HCT116 (cell line): ENCODE data around the gene NXT1. TPM values are rescaled to one million over a fixed set of nuclear protein-coding genes. Genes with fewer than 3 reads are reported as not detected.

ENCODE experiments used
- ATAC-seq: fragments of 200-7000 bp; cut with Tn5 transposase; 2 replicates; pipeline ENCODE4 v1.9.1; 2020; ENCODE audit warnings: mild to moderate bottlenecking, moderate library complexity
- BruUV-seq: library from RNA; stranded (reverse); fragments of 400-500 nt; replicated peaks from 2 replicates; lab custom pipeline; 2021; lab: Mats Ljungman, UMichigan
- CTCF ChIA-PET: fragments of 300-600 bp; sonication (Branson Sonifier 250); formaldehyde crosslinking; loops from one replicate; lab custom pipeline; 2021; ENCODE audit warnings: antibody characterized with exemption; lab: Charles Lee
- POLR2A ChIA-PET: fragments of 300-600, 350-600 bp; sonication (Branson Sonifier 250); formaldehyde crosslinking; loops from one replicate; lab custom pipeline; 2021; ENCODE audit warnings: antibody characterized with exemption; lab: Charles Lee
- RAD21 ChIA-PET, 2 experiments: fragments of 300-600 bp; sonication (Branson Sonifier 250); formaldehyde crosslinking; loops; one replicate each; lab custom pipeline; 2023; ENCODE audit warnings: low total read pairs in 2 of 2; ENCODE audit not compliant: uncharacterized antibody in 2 of 2, unreplicated experiment in 2 of 2, low non-redundant PET in 1 of 2; lab: Charles Lee
- DNase-seq: peaks from one replicate; pipeline ENCODE4 v3.0.0-alpha.2; 2010; ENCODE audit warnings: low read depth, low spot score
- H2AFZ ChIP-seq: fragments of 200-600 bp; shearing (Covaris generic), sonication (generic); 2 replicates; pipeline ENCODE4 v1.6.1; 2017; ENCODE audit warnings: low read depth, mixed run types, mixed read lengths, antibody characterized with exemption, low read length; ENCODE audit not compliant: poor library complexity, severe bottlenecking
- H3K27ac ChIP-seq: 2 replicates; pipeline ENCODE4 v1.5.1; 2012; ENCODE audit warnings: low read depth, low read length
- H3K27me3 ChIP-seq: fragments of 200-600 bp; sonication (generic); 2 replicates; pipeline ENCODE4 v1.6.1; 2016; ENCODE audit warnings: mixed run types, low read length, mixed read lengths; ENCODE audit not compliant: insufficient read depth
- H3K36me3 ChIP-seq, 2 experiments: fragments of 200-500 bp in 1 of 2; fragments of 200-600 bp in 1 of 2; sonication (Bioruptor generic) in 1 of 2; sonication (generic) in 1 of 2; 2 replicates each; pipeline versions ENCODE4 v1.5.1 to v1.6.1; 2014 to 2016; ENCODE audit warnings: low read length in 2 of 2, inconsistent platforms in 1 of 2, mixed read lengths in 1 of 2, mixed run types in 1 of 2; ENCODE audit not compliant: insufficient read depth in 2 of 2, control insufficient read depth in 1 of 2
- H3K4me1 ChIP-seq, 2 experiments: fragments of 200-600 bp in 1 of 2; sonication (generic) in 1 of 2; 2 replicates each; pipeline versions ENCODE4 v1.5.1 to v1.6.1; 2012 to 2017; ENCODE audit warnings: low read length in 2 of 2, inconsistent platforms in 1 of 2, mild to moderate bottlenecking in 1 of 2, mixed read lengths in 1 of 2, mixed run types in 1 of 2, moderate library complexity in 1 of 2; ENCODE audit not compliant: insufficient read depth in 2 of 2, control insufficient read depth in 1 of 2
- H3K4me2 ChIP-seq: fragments of 200-600 bp; sonication (generic); 2 replicates; pipeline ENCODE4 v1.6.1; 2017; ENCODE audit warnings: mixed run types, low read length, mixed read lengths
- H3K4me3 ChIP-seq, 2 experiments: fragments of 200-600 bp in 1 of 2; sonication (generic) in 1 of 2; replicated peaks in 1 of 2; 2 replicates each; pipeline ENCODE4 v1.5.1; 2011 to 2016; ENCODE audit warnings: low read length in 2 of 2, control low read depth in 1 of 2, low read depth in 1 of 2, mild to moderate bottlenecking in 1 of 2, mixed read lengths in 1 of 2, mixed run types in 1 of 2
- H3K79me2 ChIP-seq: fragments of 200-600 bp; sonication (generic); 2 replicates; pipeline ENCODE4 v1.6.1; 2017; ENCODE audit warnings: mild to moderate bottlenecking, mixed run types, low read length, moderate library complexity, mixed read lengths; ENCODE audit not compliant: insufficient read depth
- H3K9ac ChIP-seq: fragments of 200-600 bp; sonication (generic); 2 replicates; pipeline ENCODE4 v1.6.1; 2016; ENCODE audit warnings: low read length, mixed read lengths
- H3K9me2 ChIP-seq: fragments of 200-600 bp; sonication (generic), shearing (Covaris generic); 2 replicates; pipeline ENCODE4 v1.6.1; 2017; ENCODE audit warnings: mixed run types, mild to moderate bottlenecking, moderate library complexity; ENCODE audit not compliant: insufficient read depth
- H3K9me3 ChIP-seq, 2 experiments: fragments of 200-500 bp in 1 of 2; fragments of 200-600 bp in 1 of 2; sonication (Bioruptor generic) in 1 of 2; sonication (generic) in 1 of 2; 2 replicates each; pipeline ENCODE4 v1.6.1; 2014 to 2017; ENCODE audit warnings: low read length in 2 of 2, mixed read lengths in 2 of 2, inconsistent platforms in 1 of 2, low read depth in 1 of 2, mild to moderate bottlenecking in 1 of 2, mixed run types in 1 of 2, moderate library complexity in 1 of 2; ENCODE audit not compliant: control insufficient read depth in 1 of 2, insufficient read depth in 1 of 2
- H4K20me1 ChIP-seq: fragments of 200-600 bp; sonication (generic), shearing (Covaris generic); 2 replicates; pipeline ENCODE4 v1.6.1; 2017; ENCODE audit warnings: mixed run types, mild to moderate bottlenecking, moderate library complexity; ENCODE audit not compliant: insufficient read depth
- ATF3 ChIP-seq: IDR thresholded peaks from 2 replicates; pipeline ENCODE4 v1.6.1; 2012
- CBX3 ChIP-seq: IDR thresholded peaks from 2 replicates; pipeline ENCODE4 v1.6.1; 2012; ENCODE audit warnings: low read depth
- CEBPB ChIP-seq: IDR thresholded peaks from 2 replicates; pipeline ENCODE4 v1.6.1; 2012; ENCODE audit warnings: low read depth
- CTCF ChIP-seq, 3 experiments: fragments of 200-600 bp in 1 of 3; sonication (generic) in 1 of 3; IDR thresholded peaks in 2 of 3; conservative IDR thresholded peaks in 1 of 3; 2 replicates each; pipeline ENCODE4 v1.5.1; 2012 to 2017; ENCODE audit warnings: low read depth in 2 of 3, low read length in 2 of 3, antibody characterized with exemption in 1 of 3, borderline replicate concordance in 1 of 3, control low read depth in 1 of 3, mild to moderate bottlenecking in 1 of 3, mixed read lengths in 1 of 3, mixed run types in 1 of 3, moderate library complexity in 1 of 3; ENCODE audit not compliant: insufficient read depth in 1 of 3
- EGR1 ChIP-seq: IDR thresholded peaks from 2 replicates; pipeline ENCODE4 v1.6.1; 2012; ENCODE audit warnings: low read depth
- ELF1 ChIP-seq: IDR thresholded peaks from 2 replicates; pipeline ENCODE4 v1.6.1; 2012; ENCODE audit warnings: low read depth, borderline replicate concordance
- EZH2 ChIP-seq: fragments of 200-600 bp; sonication (generic); IDR thresholded peaks from 2 replicates; pipeline ENCODE4 v1.6.1; 2017; ENCODE audit warnings: antibody characterized with exemption, mixed run types
- EZH2phosphoT487 ChIP-seq: fragments of 200-600 bp; IDR thresholded peaks from 2 replicates; pipeline ENCODE4 v1.6.1; 2018; ENCODE audit warnings: antibody characterized with exemption, borderline replicate concordance
- FOSL1 ChIP-seq: IDR thresholded peaks from 2 replicates; pipeline ENCODE4 v1.6.1; 2012; ENCODE audit warnings: low read depth
- JUND ChIP-seq: IDR thresholded peaks from 2 replicates; pipeline ENCODE4 v1.6.1; 2012
- MAX ChIP-seq: IDR thresholded peaks from 2 replicates; pipeline ENCODE4 v1.6.1; 2012
- POLR2AphosphoS5 ChIP-seq: IDR thresholded peaks from 2 replicates; pipeline ENCODE4 v1.6.1; 2011; ENCODE audit warnings: mild to moderate bottlenecking, low read depth, low read length, moderate library complexity
- SIN3A ChIP-seq: IDR thresholded peaks from 2 replicates; pipeline ENCODE4 v1.6.1; 2012; ENCODE audit warnings: low read depth
- SP1 ChIP-seq: IDR thresholded peaks from 2 replicates; pipeline ENCODE4 v1.6.1; 2012; ENCODE audit warnings: low read depth
- SRF ChIP-seq: IDR thresholded peaks from 2 replicates; pipeline ENCODE4 v1.6.1; 2012; ENCODE audit warnings: low read depth
- YY1 ChIP-seq: IDR thresholded peaks from 2 replicates; pipeline ENCODE4 v1.6.1; 2011; ENCODE audit warnings: low read length, low read depth, moderate library complexity, mild to moderate bottlenecking; ENCODE audit not compliant: insufficient replicate concordance; ENCODE audit errors: extremely low read depth
- ZNF274 ChIP-seq: fragments of 200-500 bp; sonication (Bioruptor generic); IDR thresholded peaks from 2 replicates; pipeline ENCODE4 v1.6.1; 2014; ENCODE audit warnings: mild to moderate bottlenecking, low read depth, low read length, inconsistent platforms
- intact Hi-C: fragments of 100-400 bp; cut with micrococcal nuclease; formaldehyde crosslinking; loops from 2 replicates; pipeline ENCODE4 v1.10.0; 2022
- total RNA-seq: library from RNA; stranded (reverse); gene quantifications from one replicate; pipeline ENCODE4 v1.2.1, GENCODE V29; 2021; ENCODE audit not compliant: unreplicated experiment
- TF ChIP-seq, protein P1 (sequence below): IDR thresholded peaks from 2 replicates; pipeline ENCODE4 v1.6.1; 2011; ENCODE audit warnings: mild to moderate bottlenecking, low read length, moderate library complexity; ENCODE audit not compliant: insufficient replicate concordance; ENCODE audit errors: extremely low read depth
- TF ChIP-seq, protein P2 (sequence below): IDR thresholded peaks from 2 replicates; pipeline ENCODE4 v1.6.1; 2012; ENCODE audit warnings: low read depth

Gene NXT1
- total RNA-seq, 1 experiment from 2014 or later, result 29.9 TPM

DNA sequence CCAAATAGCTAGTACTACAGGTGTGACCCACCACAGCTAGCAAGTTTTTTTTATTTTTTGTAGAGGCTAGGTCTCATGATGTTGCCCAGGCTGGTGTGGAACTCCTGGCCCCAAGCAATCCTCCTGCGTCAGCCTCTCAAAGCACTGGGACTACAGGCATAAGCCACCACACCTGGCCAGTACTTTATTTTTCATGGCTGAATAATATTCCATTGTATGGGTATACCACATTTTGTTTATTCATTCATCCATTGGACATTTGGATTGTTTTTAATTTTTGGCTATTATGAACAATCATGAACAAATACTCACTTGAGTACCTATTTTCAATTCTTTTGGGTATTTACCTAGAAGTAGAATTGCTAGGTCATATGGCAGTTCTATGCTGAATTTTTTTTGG is 7.0 kb upstream of the NXT1 start:
- H3K9ac ChIP-seq, result no peak overlapping the region
- TF ChIP-seq, protein P1, sequence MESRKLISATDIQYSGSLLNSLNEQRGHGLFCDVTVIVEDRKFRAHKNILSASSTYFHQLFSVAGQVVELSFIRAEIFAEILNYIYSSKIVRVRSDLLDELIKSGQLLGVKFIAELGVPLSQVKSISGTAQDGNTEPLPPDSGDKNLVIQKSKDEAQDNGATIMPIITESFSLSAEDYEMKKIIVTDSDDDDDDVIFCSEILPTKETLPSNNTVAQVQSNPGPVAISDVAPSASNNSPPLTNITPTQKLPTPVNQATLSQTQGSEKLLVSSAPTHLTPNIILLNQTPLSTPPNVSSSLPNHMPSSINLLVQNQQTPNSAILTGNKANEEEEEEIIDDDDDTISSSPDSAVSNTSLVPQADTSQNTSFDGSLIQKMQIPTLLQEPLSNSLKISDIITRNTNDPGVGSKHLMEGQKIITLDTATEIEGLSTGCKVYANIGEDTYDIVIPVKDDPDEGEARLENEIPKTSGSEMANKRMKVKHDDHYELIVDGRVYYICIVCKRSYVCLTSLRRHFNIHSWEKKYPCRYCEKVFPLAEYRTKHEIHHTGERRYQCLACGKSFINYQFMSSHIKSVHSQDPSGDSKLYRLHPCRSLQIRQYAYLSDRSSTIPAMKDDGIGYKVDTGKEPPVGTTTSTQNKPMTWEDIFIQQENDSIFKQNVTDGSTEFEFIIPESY, result no peak
- TF ChIP-seq SIN3A (no peak), SP1 (no peak), CBX3 (no peak), EZH2 (no peak), POLR2AphosphoS5 (no peak), EGR1 (no peak), CTCF (IDR thresholded peaks at IDR 0.05 in 2 of 3, conservative IDR thresholded peaks at IDR 0.05 in 1 of 3; ENCODE audit: borderline replicate concordance in 1 of 3, insufficient read depth in 1 of 3, low read depth in 2 of 3, low read length in 2 of 3) (no peak), ZNF274 (no peak), FOSL1 (no peak), JUND (no peak), CEBPB (no peak), YY1 (no peak), ELF1 (no peak), EZH2phosphoT487 (no peak), SRF (no peak), ATF3 (no peak), MAX (no peak)
- TF ChIP-seq, protein P2, sequence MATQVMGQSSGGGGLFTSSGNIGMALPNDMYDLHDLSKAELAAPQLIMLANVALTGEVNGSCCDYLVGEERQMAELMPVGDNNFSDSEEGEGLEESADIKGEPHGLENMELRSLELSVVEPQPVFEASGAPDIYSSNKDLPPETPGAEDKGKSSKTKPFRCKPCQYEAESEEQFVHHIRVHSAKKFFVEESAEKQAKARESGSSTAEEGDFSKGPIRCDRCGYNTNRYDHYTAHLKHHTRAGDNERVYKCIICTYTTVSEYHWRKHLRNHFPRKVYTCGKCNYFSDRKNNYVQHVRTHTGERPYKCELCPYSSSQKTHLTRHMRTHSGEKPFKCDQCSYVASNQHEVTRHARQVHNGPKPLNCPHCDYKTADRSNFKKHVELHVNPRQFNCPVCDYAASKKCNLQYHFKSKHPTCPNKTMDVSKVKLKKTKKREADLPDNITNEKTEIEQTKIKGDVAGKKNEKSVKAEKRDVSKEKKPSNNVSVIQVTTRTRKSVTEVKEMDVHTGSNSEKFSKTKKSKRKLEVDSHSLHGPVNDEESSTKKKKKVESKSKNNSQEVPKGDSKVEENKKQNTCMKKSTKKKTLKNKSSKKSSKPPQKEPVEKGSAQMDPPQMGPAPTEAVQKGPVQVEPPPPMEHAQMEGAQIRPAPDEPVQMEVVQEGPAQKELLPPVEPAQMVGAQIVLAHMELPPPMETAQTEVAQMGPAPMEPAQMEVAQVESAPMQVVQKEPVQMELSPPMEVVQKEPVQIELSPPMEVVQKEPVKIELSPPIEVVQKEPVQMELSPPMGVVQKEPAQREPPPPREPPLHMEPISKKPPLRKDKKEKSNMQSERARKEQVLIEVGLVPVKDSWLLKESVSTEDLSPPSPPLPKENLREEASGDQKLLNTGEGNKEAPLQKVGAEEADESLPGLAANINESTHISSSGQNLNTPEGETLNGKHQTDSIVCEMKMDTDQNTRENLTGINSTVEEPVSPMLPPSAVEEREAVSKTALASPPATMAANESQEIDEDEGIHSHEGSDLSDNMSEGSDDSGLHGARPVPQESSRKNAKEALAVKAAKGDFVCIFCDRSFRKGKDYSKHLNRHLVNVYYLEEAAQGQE, result no peak
- H3K4me2 ChIP-seq, result no peak overlapping the region
- no peak for ATAC-seq
- ChIA-PET CTCF (no interaction called here), POLR2A (no interaction called here), RAD21 (no interaction called here)
- H3K4me3 ChIP-seq, result no peak overlapping the region
- intact Hi-C loops, result loop anchor here (5.0 kb wide), 1 partner anchor 1006 kb away; no protein-coding TSS in a partner anchor
- no peak overlapping the region for H2AFZ ChIP-seq
- H3K27me3 ChIP-seq, result peaks cover 18% of the 10 kb centered on the region; the same call in 1 of the 2 replicates
- H3K79me2 ChIP-seq, result no peaks in the 10 kb centered on the region
- H3K36me3 ChIP-seq, result no peaks in the 10 kb centered on the region
- DNase-seq, result no peak
- no peak overlapping the region for H3K27ac ChIP-seq
- no peaks in the 10 kb centered on the region for H3K9me3 ChIP-seq
- H3K9me2 ChIP-seq, result no peaks in the 10 kb centered on the region
- no TSS peak for BruUV-seq
- no peaks in the 10 kb centered on the region; a peak in 1 of 4 replicates for H3K4me1 ChIP-seq
- no peaks in the 10 kb centered on the region for H4K20me1 ChIP-seq
